Keratinocyte (primary cell): ENCODE results near the gene DNAJA4.

ENCODE experiments used
- CTCF ChIP-seq, 3 experiments: IDR thresholded peaks in 1 of 3; conservative IDR thresholded peaks in 1 of 3; optimal IDR thresholded peaks in 1 of 3; 2 replicates in 2 of 3; 3 replicates in 1 of 3; pipeline versions ENCODE3 to v1.5.1; 2011; ENCODE audit warnings: low read length in 3 of 3, mild to moderate bottlenecking in 3 of 3, moderate library complexity in 2 of 3, control low read depth in 1 of 3, inconsistent platforms in 1 of 3; ENCODE audit not compliant: insufficient read depth in 2 of 3; ENCODE audit errors: extremely low read depth in 1 of 3
- EZH2 ChIP-seq: IDR thresholded peaks from one replicate; pipeline ENCODE4 v1.6.1; 2012; ENCODE audit warnings: inconsistent platforms, mild to moderate bottlenecking, low read length, moderate library complexity

- no peak for TF ChIP-seq CTCF (optimal IDR thresholded peaks at IDR 0.05 in 1 of 3, IDR thresholded peaks at IDR 0.05 in 1 of 3, conservative IDR thresholded peaks at IDR 0.05 in 1 of 3; ENCODE audit: extremely low read depth in 1 of 3, insufficient read depth in 2 of 3, low read length in 3 of 3)
- TF ChIP-seq EZH2, result no peak
Measured at GRCh38 chr15:78257681-78258080, 6.7 kb upstream of the DNAJA4 start.
